Retinal pigment epithelial cell (primary cell): ENCODE results near the gene NOTCH2.
"Not testable (repeated sequence)": the region's sequence is repeated elsewhere in the genome, so short reads cannot be mapped to it uniquely, and the experiment has no call there.

Experiments
- DNase-seq: peaks from one replicate; pipeline ENCODE4 v3.0.0-alpha.2; 2010; ENCODE audit warnings: low read depth
- H3K4me3 ChIP-seq: 2 replicates; pipeline ENCODE4 v1.5.1; 2011; ENCODE audit warnings: mild to moderate bottlenecking, low read length, control low read depth, moderate library complexity

Gene NOTCH2

GRCh38 chr1:120069067-120069919 is at the start of gene NOTCH2:
Gene NOTCH2 (minus strand): TSS chr1:120069662. CDS start chr1:120069406, 256 bp downstream.
- DNase-seq = not testable (repeated sequence)
- peak within 1 kb of the TSS; percentile 49 for H3K4me3 ChIP-seq

DNA sequence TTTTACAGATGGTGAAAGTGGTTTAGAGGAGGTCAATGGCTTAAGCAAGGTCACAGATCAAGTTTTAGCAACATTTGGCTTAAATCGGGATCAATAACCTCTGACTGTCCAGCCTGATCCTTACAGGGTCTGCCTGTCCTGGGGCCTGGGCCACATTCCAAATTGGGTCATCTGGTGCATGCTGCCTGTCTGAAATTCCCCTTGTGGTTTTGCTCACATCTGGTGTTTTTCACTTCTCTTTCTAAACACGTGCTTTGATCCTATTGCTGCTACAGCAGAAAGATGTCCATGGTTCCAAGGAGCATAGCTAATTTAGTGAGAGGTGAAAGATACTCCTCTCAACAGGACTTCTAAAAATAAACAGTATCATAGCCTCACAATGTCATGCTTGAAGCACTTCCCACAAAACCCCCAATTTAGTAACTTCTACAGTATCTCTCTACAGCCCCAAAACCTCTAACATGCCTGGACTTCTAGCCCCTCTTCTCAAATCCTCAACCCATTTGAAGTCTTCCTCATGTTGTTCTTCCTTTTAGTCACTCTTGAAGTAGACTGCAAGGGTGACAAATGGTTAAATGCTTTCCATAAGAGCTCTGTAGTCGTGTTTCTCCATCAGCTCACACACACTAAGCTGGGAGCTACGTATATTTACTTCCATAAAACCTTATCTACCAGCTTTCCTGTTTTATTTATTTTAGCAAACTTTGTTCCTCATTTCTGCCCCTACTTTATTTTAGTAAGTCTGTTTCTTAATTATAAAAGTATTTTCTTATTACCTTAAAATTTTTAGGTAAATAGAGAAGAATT is 48.1 kb upstream of the NOTCH2 start:
- DNase-seq = not testable (repeated sequence)

DNA sequence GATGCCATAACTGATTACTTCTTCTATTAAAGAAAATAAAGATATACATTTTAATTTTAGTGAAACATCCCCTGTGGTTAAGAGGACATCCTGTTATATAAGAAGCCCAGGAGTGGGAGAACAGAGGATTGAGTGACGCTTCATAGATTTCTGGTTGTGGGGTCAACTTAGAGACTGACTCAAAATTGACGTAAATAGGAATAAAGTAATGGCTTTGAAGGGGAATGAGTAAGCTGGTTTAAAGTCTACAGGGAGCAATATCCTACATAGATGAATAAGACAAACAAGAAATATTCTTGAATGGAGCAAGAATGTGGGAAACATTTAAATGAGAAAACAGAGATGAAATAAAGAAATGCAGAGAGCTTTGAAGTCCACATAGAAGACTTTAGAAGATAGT is 46.6 kb upstream of the NOTCH2 start:
- H3K4me3 ChIP-seq, DNase-seq: not testable (repeated sequence)

More for the DNA sequence above, 48.1 kb upstream of the NOTCH2 start:
- H3K4me3 ChIP-seq = not testable (repeated sequence)

- not testable (repeated sequence) for DNase-seq, H3K4me3 ChIP-seq
These were observed 43.7 kb upstream of the NOTCH2 start for GRCh38 chr1:120113134-120113533.

DNA sequence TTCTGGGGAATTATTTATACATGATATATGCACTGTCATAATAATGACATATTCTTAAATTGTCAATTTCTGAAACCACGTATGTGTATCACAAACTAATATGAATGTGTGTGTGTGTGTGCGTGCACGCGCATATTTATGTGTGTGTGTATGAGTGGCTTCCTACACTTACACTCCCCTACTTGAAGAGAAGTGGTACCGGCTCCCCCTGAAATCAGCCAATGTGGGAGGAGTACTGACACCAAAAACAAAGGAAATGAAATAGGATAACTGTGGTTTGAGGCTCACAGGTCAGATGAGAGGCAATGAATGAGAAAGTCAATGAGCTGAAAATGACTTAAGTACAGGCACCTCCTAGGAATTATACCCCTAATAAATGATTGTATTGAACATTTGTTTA is 42.8 kb upstream of the NOTCH2 start:
- DNase-seq, H3K4me3 ChIP-seq: not testable (repeated sequence)

DNA sequence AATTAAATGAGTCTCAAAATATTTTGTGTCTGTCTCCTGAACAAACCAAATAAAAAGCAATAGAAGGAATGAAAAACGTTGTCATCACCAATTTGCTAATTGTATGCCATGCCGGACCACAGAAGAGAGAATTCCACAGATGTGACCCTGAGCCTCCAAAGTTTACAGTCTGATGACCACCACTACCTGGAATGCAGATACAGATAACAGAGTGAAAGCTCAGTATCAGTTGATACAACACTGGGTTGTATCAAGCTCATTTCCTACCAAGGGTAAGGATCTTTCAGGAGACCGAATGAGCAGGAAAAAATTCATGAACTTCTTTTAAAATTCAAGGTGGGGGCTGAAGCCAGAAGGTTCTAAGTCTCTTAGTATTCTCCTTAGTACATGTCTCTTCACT is 42.3 kb upstream of the NOTCH2 start:
- H3K4me3 ChIP-seq, DNase-seq: not testable (repeated sequence)

DNA sequence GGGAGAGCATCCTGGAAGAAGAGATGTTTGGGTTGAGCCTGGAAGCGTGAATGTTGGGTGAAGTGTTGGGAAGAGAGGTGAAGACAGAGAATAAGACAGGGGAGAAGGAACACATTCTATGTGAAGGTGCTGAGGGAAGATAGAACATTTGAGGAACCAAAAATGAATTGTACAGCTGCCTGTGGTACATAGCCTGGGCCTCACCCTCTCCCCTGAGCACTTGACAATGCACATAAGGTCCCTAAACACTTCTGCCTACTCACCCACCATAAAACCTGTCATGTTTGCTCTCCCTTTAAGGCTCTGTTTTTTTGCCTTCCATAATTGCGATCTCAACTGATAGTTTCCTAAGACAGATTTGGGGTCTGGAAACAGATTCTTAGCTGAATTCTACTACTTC is 41.5 kb upstream of the NOTCH2 start:
- not testable (repeated sequence) for DNase-seq, H3K4me3 ChIP-seq

- not testable (repeated sequence) for DNase-seq, H3K4me3 ChIP-seq
These were observed 40.2 kb upstream of the NOTCH2 start for GRCh38 chr1:120109656-120110055.

DNA sequence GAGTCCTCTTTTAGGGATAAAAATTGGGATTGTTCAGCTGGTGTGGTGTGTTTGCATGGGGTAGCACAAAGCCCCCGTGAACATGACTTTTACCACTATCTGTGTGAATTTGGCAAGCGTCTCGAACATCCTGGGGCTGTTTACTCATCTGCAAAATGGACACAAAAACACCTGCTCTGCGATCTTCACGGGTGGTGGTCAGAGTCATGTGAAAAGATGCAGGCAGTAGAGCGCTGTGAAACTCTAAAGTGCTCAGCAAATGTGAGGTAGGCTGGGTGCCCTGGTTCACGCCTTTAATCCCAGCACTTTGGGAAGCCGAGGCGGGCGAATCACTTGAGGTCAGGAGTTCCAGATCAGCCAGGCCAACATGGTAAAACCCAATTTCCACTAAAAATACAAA is 39.7 kb upstream of the NOTCH2 start:
- not testable (repeated sequence) for H3K4me3 ChIP-seq, DNase-seq

- not testable (repeated sequence) for DNase-seq, H3K4me3 ChIP-seq
These were observed 35.8 kb upstream of the NOTCH2 start for GRCh38 chr1:120105288-120105687.

GRCh38 chr1:120103768-120104167 is 34.3 kb upstream of the NOTCH2 start:
- DNase-seq = not testable (repeated sequence)

DNA sequence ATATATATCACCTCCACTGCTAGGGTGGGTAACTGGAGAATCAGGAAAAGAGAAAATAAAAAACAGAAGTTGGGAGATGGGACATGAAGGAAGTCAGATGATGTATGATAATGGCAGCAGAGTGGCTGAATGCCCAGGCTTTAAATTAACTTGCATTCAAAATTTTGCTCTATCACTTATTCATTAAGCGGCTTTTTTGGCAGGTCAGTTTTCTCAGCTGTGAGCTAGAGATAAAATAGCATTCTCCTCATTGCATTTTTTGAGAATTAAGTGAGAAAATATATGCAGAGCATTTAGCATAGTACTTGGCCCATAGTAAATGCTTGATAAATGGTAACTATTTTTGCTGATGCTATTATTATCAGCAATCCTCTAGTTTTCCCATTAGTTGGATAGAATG is 32.1 kb upstream of the NOTCH2 start:
- DNase-seq = not testable (repeated sequence)

More at GRCh38 chr1:120103768-120104167, 34.3 kb upstream of the NOTCH2 start:
- not testable (repeated sequence) for H3K4me3 ChIP-seq

DNA sequence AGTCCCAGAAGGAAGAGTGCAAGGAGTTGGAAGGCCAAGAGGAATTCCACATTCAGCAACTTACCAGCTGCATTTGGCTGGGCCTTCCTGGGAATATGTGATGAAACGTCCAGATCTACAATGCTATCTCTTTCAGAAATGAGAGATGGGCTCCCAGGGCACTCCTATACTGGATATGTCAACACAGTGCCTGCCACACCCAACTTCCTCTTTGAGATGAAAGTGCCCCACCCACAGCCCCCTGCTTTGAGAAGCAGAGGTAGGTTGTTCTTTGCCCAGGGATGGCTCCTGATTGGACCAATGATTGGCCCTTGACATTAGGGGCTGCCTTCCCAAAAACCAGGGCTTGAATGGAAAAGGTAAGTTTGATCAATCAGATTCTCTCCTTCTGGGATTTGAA is 31.1 kb upstream of the NOTCH2 start:
- DNase-seq, H3K4me3 ChIP-seq: not testable (repeated sequence)

More for the DNA sequence above, 32.1 kb upstream of the NOTCH2 start:
- not testable (repeated sequence) for H3K4me3 ChIP-seq

- not testable (repeated sequence) for DNase-seq, H3K4me3 ChIP-seq
These were observed 29.7 kb upstream of the NOTCH2 start for GRCh38 chr1:120098986-120099759.

DNA sequence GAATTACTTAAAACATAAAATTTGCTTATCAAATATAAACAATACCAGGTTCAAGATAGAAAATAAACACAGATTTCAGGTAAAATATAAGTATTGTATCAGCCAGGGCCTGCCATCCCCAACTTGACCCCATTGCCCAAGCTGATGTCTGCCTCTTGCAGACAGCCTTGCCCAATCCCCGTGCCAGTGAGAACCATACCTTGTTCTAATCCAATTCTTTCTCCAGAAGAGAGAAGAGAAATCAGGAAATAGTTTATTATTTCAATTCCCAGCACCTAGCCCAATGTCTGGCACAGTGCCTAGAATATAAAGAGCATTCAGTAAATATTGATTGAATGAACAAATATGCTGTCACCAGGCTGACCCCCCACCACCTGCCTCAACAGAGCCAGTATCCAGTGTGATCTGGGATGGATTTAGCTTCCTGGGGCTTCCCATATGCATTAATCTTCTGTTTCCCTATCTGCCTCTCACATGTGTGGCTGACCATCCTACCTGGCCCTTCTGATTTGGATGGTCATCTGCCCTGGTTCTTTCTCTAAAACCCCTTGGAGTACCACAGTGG is 27.6 kb upstream of the NOTCH2 start:
- not testable (repeated sequence) for H3K4me3 ChIP-seq, DNase-seq

- H3K4me3 ChIP-seq, DNase-seq: not testable (repeated sequence)
These were observed 24.2 kb upstream of the NOTCH2 start for GRCh38 chr1:120093548-120094181.

- DNase-seq, H3K4me3 ChIP-seq: not testable (repeated sequence)
These were observed 23.1 kb upstream of the NOTCH2 start for GRCh38 chr1:120092232-120093218.

- not testable (repeated sequence) for DNase-seq, H3K4me3 ChIP-seq
These were observed 21.4 kb upstream of the NOTCH2 start for GRCh38 chr1:120090830-120091229.
